NT2/D1 (cell line): ENCODE measurements around the gene BTF3L4.
"Not testable (repeated sequence)": the region's sequence is repeated elsewhere in the genome, so short reads cannot be mapped to it uniquely, and the experiment has no call there.

Experiments used
- DNase-seq: peaks from one replicate; pipeline ENCODE4 v3.0.0-alpha.2; 2011; ENCODE audit warnings: low read depth, low spot score
- H3K27me3 ChIP-seq: 2 replicates; pipeline ENCODE4 v1.6.0; 2011; ENCODE audit warnings: mild to moderate bottlenecking; ENCODE audit not compliant: insufficient read length, insufficient read depth
- H3K36me3 ChIP-seq: 2 replicates; pipeline ENCODE4 v1.6.1; 2011; ENCODE audit warnings: mild to moderate bottlenecking, low read length, mixed read lengths; ENCODE audit not compliant: insufficient read depth, insufficient read length
- H3K4me1 ChIP-seq: 2 replicates; pipeline ENCODE4 v1.5.1; 2011; ENCODE audit not compliant: insufficient read depth, insufficient read length
- H3K4me3 ChIP-seq: 2 replicates; pipeline ENCODE4 v1.5.1; 2011; ENCODE audit warnings: low read depth; ENCODE audit not compliant: insufficient read length
- H3K9ac ChIP-seq: 2 replicates; pipeline ENCODE4 v1.6.0; 2011; ENCODE audit warnings: low read depth; ENCODE audit not compliant: insufficient read length
- H3K9me3 ChIP-seq: 2 replicates; pipeline ENCODE4 v1.5.1; 2011; ENCODE audit warnings: mild to moderate bottlenecking, low read length; ENCODE audit not compliant: insufficient read depth
- SUZ12 ChIP-seq: IDR thresholded peaks from 2 replicates; pipeline ENCODE4 v1.6.1; 2011; ENCODE audit not compliant: insufficient read length, insufficient read depth; ENCODE audit errors: extremely low read depth
- YY1 ChIP-seq: IDR thresholded peaks from 2 replicates; pipeline ENCODE4 v1.6.1; 2011; ENCODE audit not compliant: insufficient read length, insufficient read depth
- ZNF274 ChIP-seq: IDR thresholded peaks from 2 replicates; pipeline ENCODE4 v1.6.1; 2011; ENCODE audit warnings: mild to moderate bottlenecking, low read depth, low read length

Gene BTF3L4

DNA sequence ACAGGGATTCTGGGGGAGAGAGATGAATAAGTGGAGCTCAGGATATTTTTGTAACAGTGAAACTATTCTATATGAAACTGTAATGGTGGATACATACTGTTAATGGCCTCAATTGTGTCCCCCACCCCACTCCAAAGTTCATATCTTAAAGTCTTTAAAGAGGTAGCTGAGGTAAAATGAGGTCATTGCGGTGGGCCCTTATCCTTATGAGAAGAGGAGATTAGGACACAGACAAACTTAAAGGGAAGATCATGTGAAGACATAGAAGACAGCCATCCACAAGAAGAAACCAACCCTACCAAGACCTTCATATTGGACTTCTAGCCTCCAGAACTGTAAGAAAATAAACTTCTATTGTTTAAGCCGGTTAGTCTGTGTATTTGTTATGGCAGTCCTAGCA, 10.9 kb upstream of the BTF3L4 start:
- H3K4me1 ChIP-seq: no peaks in the 10 kb centered on the region
- no peaks in the 10 kb centered on the region for H3K9me3 ChIP-seq
- DNase-seq: no peak
- TF ChIP-seq ZNF274 (no peak), SUZ12 (no peak), YY1 (no peak)
- no peak overlapping the region for H3K9ac ChIP-seq
- H3K4me3 ChIP-seq: no peak overlapping the region
- peaks cover 37% of the 10 kb centered on the region for H3K36me3 ChIP-seq
- no peaks in the 10 kb centered on the region for H3K27me3 ChIP-seq

- not testable (repeated sequence) for H3K4me3 ChIP-seq
- H3K36me3 ChIP-seq: peaks cover 36% of the 10 kb centered on the region
These were observed 10.4 kb upstream of the BTF3L4 start for GRCh38 chr1:52045666-52046195.

GRCh38 chr1:52049337-52049736, 6.8 kb upstream of the BTF3L4 start:
- peaks cover 43% of the 10 kb centered on the region for H3K36me3 ChIP-seq
- not testable (repeated sequence) for H3K27me3 ChIP-seq, DNase-seq, H3K9me3 ChIP-seq, H3K9ac ChIP-seq, H3K4me3 ChIP-seq, H3K4me1 ChIP-seq

More at GRCh38 chr1:52045666-52046195, 10.4 kb upstream of the BTF3L4 start:
- H3K9ac ChIP-seq, H3K4me1 ChIP-seq, H3K9me3 ChIP-seq, DNase-seq, H3K27me3 ChIP-seq: not testable (repeated sequence)

DNA sequence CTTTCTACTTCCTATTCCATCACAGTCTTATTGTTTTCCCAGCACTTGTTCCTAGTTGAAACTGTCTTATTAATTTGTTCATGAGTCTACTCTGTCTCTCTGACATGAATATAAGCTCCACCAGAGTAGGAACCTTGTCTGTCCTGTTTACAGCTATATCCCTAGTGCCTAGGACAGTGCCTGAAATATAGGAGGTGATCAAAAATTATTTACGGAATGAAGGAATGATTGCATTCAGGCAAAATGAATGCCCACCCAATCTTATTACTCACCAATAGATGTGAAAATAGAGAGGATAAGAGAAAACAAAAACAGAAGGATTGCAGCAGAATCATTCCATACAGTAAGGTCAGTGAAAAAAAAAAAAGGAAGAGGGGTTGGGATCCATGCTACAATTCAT, 2.2 kb upstream of the BTF3L4 start:
- peak overlapping the region; percentile 89 for H3K4me3 ChIP-seq

GRCh38 chr1:52054496-52055065, 1.5 kb upstream of the BTF3L4 start:
- Histone ChIP-seq H3K4me3 (peak overlapping the region; percentile 89), H3K27me3 (no peaks in the 10 kb centered on the region), H3K9ac (peak overlapping the region; percentile 94), H3K36me3 (peaks cover 23% of the 10 kb centered on the region), H3K4me1 (no peaks in the 10 kb centered on the region), H3K9me3 (no peaks in the 10 kb centered on the region)
- no peak for DNase-seq
- TF ChIP-seq YY1 (no peak), ZNF274 (no peak), SUZ12 (no peak)

More for the DNA sequence above, 2.2 kb upstream of the BTF3L4 start:
- Histone ChIP-seq H3K9me3 (no peaks in the 10 kb centered on the region), H3K9ac (peak overlapping the region; percentile 94), H3K27me3 (no peaks in the 10 kb centered on the region), H3K4me1 (no peaks in the 10 kb centered on the region), H3K36me3 (peaks cover 22% of the 10 kb centered on the region)
- DNase-seq: no peak
- TF ChIP-seq YY1 (no peak), ZNF274 (no peak)

DNA sequence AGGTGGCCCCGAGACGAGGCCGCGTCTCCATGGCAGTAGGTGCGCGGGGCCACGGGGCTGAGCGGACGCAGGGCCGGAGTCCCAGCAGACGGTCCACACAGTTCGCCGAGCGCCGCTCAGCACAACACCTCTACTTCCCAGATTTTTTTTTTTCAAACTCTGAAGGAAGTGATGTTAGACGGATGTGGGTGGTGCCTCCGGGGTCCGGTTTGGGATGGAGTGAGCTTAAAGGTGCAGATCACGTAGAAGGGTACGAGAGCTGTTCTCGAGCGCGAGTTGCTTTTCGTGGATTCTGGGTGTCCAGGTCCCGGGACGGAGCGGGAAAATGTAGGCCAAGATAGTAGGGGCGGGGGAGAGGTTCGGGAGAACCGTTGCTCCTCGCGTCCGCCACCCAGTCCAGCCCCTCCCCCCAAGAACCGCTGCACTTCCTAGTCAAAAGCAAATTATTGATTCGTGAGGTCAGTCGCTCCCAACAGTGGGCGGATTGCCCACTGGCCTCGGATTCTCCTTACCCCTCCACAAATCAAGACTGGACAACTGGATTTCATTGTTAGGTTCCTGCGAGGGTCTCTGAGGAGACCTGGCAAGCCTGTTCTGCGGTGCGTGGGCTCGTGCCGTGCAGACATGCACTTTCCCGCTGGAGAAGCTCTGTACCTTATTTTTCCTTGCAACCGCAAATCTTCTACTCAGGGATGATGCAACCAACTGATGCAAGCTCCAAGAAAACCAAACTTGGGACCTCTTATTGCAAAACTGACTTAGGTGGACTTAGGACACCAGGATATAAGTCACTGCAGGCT, 829 bp upstream of the BTF3L4 start, which contains the start of gene TXNDC12:
TSS of gene TXNDC12 (minus strand) at position 126 of the 800 bp plus-strand sequence. CDS start at position 31, 95 bp downstream.
- H3K9ac ChIP-seq: peak within 1 kb of the TSS; percentile 94
- TF ChIP-seq YY1: no peak
- no peak for TF ChIP-seq ZNF274
- TF ChIP-seq SUZ12: no peak
- H3K27me3 ChIP-seq: no peaks in the 10 kb centered on the region
- DNase-seq: peak; percentile 95
- H3K36me3 ChIP-seq: peaks cover 30% of the 10 kb centered on the region
- no peaks in the 10 kb centered on the region for H3K4me1 ChIP-seq
- peak within 1 kb of the TSS; percentile 89 for H3K4me3 ChIP-seq
- no peaks in the 10 kb centered on the region for H3K9me3 ChIP-seq

DNA sequence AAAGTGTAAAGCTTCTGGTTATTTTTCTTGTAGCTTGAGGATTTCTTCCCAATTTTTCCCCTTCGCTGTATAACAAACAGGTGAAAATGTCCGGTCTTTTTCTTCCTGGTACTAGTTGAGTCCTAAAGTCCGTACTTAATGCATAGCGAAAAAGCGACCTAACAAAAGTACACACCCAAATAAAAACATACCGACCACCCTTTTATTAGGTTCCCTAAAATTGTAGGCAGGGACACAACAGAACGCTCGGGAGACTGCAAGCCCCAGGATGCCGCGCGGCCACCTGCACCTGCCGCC, 281 bp upstream of the BTF3L4 start:
- no peaks in the 10 kb centered on the region for H3K9me3 ChIP-seq
- no peaks in the 10 kb centered on the region for H3K4me1 ChIP-seq

More for the DNA sequence above, 281 bp upstream of the BTF3L4 start:
- Histone ChIP-seq H3K4me3 (peak overlapping the region; percentile 89), H3K9ac (peak overlapping the region; percentile 94), H3K27me3 (no peaks in the 10 kb centered on the region), H3K36me3 (peaks cover 31% of the 10 kb centered on the region)
- no peak for DNase-seq
- TF ChIP-seq ZNF274 (no peak), SUZ12 (no peak), YY1 (no peak)
